GM19372 (cell line): Measurements from ENCODE around the gene SCGB1A1.
"Not testable (repeated sequence)": the region's sequence is repeated elsewhere in the genome, so short reads cannot be mapped to it uniquely, and the experiment has no call there.

Experiments
- ATAC-seq: cut with Tn5 transposase; IDR thresholded peaks from one replicate; pipeline ENCODE4 v1.9.1; 2021; ENCODE audit warnings: mild to moderate bottlenecking, low read depth, moderate library complexity; ENCODE audit not compliant: unreplicated experiment

SCGB1A1 gene

DNA sequence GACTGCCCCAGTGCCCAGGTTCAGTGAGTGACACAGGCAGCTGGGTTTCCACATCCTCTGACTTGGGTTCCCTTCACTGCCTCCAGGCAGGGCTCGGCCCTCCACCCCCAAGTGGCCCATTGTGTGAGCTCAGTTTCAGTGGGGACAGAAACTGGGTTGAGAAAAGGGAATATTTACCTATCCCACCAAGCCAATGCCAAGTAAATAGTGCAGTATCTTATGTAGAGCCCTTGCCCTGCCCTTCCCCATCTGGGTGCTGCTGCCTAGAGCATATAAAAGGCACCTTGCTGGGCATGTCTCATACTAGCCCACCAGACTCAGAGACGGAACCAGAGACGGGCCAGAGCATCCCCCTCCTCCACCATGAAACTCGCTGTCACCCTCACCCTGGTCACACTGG is at the start of gene SCGB1A1:
Gene SCGB1A1, plus strand, starts transcription at position 301 of the 400 bp plus-strand sequence. Its CDS starts 63 bp downstream, at position 364.
- no peak for ATAC-seq

- no peak for ATAC-seq
Measured at GRCh38 chr11:62370743-62371440, 47.9 kb upstream of the SCGB1A1 start.

DNA sequence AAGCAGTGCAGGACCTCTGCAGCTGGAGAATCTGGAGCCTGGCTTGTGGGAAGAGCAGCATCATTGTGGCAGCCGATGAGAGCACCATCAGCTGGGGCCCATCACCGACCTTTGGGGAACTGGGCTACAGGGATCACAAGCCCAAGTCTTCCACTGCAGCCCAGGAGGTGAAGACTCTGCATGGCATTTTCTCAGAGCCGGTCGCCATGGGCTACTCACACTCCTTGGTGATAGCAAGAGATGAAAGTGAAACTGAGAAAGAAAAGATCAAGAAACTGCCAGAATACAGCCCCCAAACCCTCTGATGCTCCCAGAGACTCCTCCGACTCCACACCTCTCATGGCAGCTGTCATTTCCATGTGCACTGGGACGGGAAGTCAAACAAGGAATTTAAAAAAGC is 46.0 kb upstream of the SCGB1A1 start:
- no peak for ATAC-seq

DNA sequence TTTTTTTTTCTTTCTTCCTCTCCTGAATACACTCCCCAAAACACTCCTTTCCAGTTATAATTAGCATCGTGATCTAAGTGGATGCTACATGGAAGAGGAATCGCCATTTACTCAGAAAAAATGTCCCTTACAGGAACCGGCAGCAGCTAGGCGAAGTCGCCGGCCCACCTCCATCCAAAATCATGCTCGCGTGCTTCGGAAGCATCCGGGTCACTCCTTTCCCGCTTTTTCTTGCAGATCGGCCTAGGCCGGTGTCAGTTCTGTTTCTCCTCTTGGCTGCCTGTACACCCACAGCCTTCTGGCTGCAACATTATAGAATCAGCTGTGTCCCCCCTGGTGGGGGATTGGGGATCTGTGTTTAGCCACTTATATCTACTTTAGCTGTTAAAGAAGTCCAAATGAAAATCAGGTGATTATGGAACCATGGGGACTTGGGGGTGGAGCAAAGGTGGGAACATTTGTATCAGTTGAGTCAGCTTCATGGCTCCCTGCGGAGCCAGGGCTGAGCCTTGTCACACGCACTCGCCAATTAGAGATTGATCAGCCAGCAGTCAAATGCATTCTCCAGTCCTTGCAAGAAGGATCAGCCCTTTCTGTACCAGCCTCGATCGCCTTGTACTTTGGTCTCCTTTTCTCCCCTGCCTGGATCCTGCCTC is 45.2 kb upstream of the SCGB1A1 start:
- ATAC-seq: no peak

DNA sequence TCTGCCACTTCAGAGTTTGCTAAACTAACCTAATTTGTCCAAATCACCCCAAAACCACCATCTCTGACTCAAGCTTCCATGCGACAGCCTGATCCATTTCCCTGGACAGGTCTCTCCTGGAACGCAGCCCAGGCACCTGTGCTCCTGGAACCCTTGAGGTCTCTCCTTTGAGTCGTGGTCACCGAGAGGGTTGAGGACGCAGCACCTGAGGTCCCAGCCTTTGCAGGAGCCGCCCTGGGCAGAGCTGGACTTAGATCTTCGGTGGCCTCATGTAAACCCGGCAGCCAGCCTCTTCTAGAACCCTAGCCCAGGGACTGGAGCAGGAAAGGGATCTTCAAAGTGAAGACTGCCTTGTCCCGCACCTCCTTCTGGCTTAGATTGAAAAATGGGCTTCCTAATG is 44.0 kb upstream of the SCGB1A1 start:
- ATAC-seq: no peak

GRCh38 chr11:62378459-62379063 is 40.3 kb upstream of the SCGB1A1 start:
- ATAC-seq: not testable (repeated sequence)

DNA sequence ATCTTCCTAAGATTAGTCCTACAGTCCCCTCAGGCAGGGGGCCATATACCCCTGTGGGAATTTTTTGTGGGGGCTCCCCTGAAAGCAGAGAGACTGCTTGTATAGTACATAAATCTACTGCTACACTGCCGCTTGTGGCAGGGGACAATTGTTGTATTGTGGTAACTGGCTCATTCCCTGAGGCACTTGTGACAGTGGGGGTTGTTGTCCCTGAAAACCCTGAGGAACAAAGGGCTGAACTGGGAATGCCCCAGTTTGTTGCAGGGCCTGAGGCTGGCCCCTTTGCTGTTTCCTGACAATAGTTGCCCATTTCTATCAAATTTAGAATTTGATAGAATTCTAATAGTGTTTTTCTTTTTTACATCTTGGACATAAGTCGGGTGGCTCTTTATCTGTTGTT is 39.2 kb upstream of the SCGB1A1 start:
- ATAC-seq: not testable (repeated sequence)

DNA sequence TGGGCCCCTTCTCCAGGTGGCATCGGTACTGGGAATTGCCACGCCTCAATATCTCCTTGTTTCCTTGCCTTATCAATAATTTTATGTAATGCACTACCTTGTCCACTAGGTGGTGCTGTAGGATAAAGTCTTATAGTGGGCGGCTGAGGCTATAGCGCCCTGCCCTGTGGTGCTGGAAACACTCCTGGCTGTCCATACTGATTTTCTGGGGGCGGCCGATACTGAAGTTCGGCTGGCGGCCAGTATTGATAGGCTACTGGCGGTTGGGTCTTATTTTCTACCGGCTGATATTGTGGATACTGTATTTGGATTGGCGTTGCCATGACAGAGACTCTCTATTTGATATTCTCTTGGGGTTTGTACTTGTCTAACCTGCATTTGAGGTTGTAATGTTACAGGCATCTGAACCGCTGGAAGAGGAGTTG is 38.0 kb upstream of the SCGB1A1 start:
- not testable (repeated sequence) for ATAC-seq

DNA sequence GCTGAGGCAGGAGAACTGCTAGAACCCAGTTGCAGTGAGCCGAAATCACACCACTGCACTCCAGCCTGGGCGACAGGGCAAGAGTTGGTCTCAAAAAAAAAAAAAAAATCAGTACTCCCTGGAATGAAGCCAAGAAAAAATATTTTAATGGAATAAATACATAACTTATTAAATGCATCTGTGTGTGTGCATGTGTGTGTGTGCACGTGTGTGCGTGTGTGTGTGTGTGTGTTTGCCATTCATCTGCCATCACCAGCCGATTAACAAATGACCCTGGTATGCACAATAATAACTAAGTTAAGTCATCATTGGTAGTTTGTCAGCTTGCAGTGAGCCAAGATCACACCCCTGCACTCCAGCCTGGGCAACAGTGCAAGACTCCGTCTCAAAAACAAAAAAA is 35.0 kb upstream of the SCGB1A1 start:
- no peak for ATAC-seq

DNA sequence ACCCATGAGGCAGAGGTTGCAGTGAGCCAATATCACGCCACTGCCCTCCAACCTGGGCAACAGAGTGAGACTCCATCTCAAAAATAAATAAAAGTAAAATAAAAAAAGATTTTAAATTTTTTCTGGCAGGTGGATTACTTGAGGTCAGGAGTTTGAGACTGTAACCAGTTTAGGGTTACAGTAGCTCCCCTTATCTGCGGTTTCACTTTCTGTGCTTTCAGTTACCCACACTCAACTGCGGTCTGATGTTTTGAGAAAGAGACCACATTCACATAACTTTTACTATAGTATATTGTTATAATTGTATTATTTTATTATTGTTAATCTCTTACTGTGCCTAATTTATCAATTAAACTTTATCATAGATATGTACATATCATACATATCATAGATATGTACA is 32.8 kb upstream of the SCGB1A1 start:
- not testable (repeated sequence) for ATAC-seq

DNA sequence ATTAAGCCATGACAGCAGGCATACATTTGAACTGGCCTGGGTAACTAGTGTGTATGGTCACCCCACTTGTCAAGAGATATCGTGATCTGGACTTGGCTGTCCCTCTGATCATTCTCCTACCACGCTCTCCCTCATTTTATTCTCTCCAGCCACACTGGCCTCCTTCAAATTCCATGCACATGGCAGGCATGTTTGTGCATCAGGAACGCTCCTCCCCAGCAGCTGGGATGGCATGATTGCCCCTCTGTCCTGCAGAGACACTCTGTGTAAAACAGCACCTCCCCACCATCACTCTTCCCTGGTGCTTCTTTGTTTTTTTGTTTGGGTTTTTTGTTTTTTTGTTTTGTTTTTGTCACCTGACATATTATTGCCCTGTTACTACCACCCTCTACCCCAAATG is 31.5 kb upstream of the SCGB1A1 start:
- no peak for ATAC-seq

DNA sequence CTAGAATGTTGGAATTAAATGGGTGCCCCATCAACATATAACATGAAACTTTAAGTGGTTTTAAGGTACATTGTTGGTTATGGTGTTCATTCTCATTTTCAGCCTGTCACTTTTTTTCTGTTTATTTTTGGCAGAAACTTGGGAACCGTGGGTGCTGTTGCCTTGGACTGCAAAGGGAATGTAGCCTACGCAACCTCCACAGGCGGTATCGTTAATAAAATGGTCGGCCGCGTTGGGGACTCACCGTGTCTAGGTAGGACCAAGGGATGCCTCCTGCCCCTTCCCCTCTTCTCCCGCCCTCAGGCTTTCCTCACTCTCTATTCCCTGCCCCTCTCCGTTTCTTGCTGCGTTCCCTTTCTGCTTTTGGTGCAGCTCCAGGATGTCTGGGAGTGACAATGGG is 29.8 kb upstream of the SCGB1A1 start:
- no peak for ATAC-seq

DNA sequence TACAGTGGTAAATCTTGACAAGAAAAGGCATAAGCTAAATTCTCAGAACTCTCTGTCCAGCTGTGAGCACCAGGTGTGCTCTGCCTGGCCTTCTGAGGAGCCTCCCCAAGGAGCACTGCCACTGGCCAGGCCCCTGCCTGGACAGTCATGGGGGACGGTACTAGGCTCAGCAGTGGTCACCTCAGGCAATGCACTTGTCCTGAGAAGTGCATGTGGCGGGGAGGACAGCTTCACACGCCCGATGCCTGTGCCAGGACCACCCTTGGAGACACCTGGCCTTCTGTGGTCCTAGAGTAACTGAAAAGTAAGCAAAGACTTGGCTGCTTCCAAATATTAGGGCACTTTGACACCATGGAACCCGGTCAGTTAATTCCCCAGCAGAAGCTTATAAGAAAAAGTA is 28.6 kb upstream of the SCGB1A1 start:
- no peak for ATAC-seq

GRCh38 chr11:62390722-62391121 is 28.1 kb upstream of the SCGB1A1 start:
- ATAC-seq: no peak

DNA sequence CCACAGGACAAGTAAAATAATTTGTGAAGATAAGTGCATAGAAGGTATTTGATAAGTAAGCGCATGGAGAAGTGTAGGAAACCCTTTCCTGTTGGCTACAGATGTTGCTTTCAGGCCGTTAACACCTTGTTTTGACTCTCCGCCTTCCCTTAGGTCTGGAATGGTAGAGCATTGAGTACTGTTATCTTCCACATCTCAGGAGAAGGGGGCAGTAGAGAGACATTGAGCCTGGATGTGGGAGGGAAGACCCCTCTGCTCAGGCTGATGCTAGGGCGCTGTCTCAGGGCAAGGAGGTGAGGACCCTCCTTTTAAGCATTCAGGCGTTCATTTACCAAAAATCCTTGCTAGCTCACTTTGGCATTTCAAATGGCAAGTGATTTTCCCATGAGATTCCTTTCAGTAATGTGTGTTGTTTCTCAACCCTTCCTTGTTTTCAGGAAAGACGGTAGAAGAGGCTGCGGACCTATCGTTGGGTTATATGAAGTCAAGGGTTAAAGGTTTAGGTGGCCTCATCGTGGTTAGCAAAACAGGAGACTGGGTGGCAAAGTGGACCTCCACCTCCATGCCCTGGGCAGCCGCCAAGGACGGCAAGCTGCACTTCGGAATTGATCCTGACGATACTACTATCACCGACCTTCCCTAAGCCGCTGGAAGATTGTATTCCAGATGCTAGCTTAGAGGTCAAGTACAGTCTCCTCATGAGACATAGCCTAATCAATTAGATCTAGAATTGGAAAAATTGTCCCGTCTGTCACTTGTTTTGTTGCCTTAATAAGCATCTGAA is 27.0 kb upstream of the SCGB1A1 start:
- ATAC-seq: no peak

GRCh38 chr11:62392506-62392905 is 26.3 kb upstream of the SCGB1A1 start:
- no peak for ATAC-seq

- ATAC-seq: no peak
Measured at GRCh38 chr11:62393061-62393611, 25.7 kb upstream of the SCGB1A1 start.

GRCh38 chr11:62393735-62394134 is 25.1 kb upstream of the SCGB1A1 start:
- ATAC-seq: no peak

- ATAC-seq: no peak
Measured at GRCh38 chr11:62394825-62395538, 23.9 kb upstream of the SCGB1A1 start.
